LNCaP clone FGC (cell line): Measurements from ENCODE around the gene VSTM2L.

Experiments used
- DNase-seq: peaks from one replicate; pipeline ENCODE4 v3.0.0-alpha.2; 2011; ENCODE audit warnings: low read depth
- H3K4me3 ChIP-seq: 2 replicates; pipeline ENCODE4 v1.5.1; 2011; ENCODE audit warnings: mild to moderate bottlenecking, low read depth, low read length, control low read depth
- CTCF ChIP-seq: IDR thresholded peaks from 2 replicates; pipeline ENCODE4 v1.5.1; 2012; ENCODE audit warnings: mild to moderate bottlenecking; ENCODE audit not compliant: control insufficient read depth, insufficient read depth; ENCODE audit errors: extremely low read depth

Gene VSTM2L

GRCh38 chr20:37938181-37938750 lies 35.3 kb downstream of the VSTM2L start:
- no peak for TF ChIP-seq CTCF
- H3K4me3 ChIP-seq: no peak overlapping the region
- DNase-seq: no peak

- no peak overlapping the region for H3K4me3 ChIP-seq
- TF ChIP-seq CTCF: no peak
- DNase-seq: no peak
Observed at GRCh38 chr20:37938954-37939353, 36.0 kb downstream of the VSTM2L start.

GRCh38 chr20:37939701-37940560 lies 37.0 kb downstream of the VSTM2L start:
- H3K4me3 ChIP-seq: no peak overlapping the region
- no peak for DNase-seq

GRCh38 chr20:37940858-37941257 lies 37.9 kb downstream of the VSTM2L start:
- no peak for DNase-seq
- TF ChIP-seq CTCF: no peak
- H3K4me3 ChIP-seq: no peak overlapping the region

More at GRCh38 chr20:37939701-37940560, 37.0 kb downstream of the VSTM2L start:
- no peak for TF ChIP-seq CTCF

GRCh38 chr20:37941332-37941731 lies 38.4 kb downstream of the VSTM2L start:
- no peak for TF ChIP-seq CTCF
- no peak for DNase-seq
- H3K4me3 ChIP-seq: no peak overlapping the region

- TF ChIP-seq CTCF: no peak
- DNase-seq: no peak
- no peak overlapping the region for H3K4me3 ChIP-seq
Observed at GRCh38 chr20:37941992-37942391, 39.1 kb downstream of the VSTM2L start.
